ENCODE results near the gene CITED4. TPM values are rescaled to one million over a fixed set of nuclear protein-coding genes. Genes with fewer than 3 reads are reported as not detected.

The CITED4 gene
- total and polyA plus RNA-seq, 9 of the 15 experiments (the other 6 are each of a cell fraction or from before 2014, with no cell fraction given): 0.11 to 1.2 (median 0.17) TPM; not detected in 2

DNA sequence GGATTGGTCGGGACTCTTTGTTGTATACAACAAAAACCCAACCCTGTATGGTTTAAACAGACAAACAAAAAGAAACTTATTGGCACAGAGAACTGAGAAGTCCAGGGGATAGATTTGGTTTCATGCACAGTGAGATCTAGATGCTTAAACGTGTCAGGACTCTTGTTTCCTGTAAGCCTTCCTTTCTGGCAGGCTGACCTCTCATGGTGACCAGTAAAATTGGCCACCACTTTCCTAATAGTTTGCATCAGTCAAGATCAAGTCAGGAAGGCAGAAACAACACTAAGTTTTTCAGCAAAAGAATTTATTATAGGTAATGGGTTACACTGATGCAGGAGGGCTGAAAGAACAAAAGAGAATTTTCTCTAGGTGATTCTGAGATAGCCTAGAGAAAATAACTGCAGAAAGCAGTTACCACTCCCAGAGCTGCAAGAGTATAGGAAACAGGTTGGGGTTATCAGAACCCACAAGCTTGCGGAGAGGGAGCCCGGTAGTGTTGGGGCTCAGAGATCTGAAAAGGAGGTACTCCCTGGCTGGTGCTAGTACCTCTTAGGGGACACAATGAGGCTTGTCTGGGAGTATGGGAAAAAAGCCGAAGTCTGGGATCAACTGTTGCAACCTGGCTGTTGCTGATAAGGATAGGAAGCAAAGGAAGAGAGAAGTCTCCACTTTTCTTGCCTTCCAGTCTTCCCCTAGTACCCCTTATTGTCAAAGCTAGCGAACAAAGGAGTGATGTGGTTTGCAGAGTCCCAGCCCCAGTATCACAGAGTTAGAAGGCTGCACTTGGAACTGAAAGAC, 21.4 kb downstream of the CITED4 start (continued):
- TF ChIP-seq ZNF407 (IDR thresholded peaks at IDR 0.05; ENCODE audit: low read depth): no peak
- TF ChIP-seq, protein P1, sequence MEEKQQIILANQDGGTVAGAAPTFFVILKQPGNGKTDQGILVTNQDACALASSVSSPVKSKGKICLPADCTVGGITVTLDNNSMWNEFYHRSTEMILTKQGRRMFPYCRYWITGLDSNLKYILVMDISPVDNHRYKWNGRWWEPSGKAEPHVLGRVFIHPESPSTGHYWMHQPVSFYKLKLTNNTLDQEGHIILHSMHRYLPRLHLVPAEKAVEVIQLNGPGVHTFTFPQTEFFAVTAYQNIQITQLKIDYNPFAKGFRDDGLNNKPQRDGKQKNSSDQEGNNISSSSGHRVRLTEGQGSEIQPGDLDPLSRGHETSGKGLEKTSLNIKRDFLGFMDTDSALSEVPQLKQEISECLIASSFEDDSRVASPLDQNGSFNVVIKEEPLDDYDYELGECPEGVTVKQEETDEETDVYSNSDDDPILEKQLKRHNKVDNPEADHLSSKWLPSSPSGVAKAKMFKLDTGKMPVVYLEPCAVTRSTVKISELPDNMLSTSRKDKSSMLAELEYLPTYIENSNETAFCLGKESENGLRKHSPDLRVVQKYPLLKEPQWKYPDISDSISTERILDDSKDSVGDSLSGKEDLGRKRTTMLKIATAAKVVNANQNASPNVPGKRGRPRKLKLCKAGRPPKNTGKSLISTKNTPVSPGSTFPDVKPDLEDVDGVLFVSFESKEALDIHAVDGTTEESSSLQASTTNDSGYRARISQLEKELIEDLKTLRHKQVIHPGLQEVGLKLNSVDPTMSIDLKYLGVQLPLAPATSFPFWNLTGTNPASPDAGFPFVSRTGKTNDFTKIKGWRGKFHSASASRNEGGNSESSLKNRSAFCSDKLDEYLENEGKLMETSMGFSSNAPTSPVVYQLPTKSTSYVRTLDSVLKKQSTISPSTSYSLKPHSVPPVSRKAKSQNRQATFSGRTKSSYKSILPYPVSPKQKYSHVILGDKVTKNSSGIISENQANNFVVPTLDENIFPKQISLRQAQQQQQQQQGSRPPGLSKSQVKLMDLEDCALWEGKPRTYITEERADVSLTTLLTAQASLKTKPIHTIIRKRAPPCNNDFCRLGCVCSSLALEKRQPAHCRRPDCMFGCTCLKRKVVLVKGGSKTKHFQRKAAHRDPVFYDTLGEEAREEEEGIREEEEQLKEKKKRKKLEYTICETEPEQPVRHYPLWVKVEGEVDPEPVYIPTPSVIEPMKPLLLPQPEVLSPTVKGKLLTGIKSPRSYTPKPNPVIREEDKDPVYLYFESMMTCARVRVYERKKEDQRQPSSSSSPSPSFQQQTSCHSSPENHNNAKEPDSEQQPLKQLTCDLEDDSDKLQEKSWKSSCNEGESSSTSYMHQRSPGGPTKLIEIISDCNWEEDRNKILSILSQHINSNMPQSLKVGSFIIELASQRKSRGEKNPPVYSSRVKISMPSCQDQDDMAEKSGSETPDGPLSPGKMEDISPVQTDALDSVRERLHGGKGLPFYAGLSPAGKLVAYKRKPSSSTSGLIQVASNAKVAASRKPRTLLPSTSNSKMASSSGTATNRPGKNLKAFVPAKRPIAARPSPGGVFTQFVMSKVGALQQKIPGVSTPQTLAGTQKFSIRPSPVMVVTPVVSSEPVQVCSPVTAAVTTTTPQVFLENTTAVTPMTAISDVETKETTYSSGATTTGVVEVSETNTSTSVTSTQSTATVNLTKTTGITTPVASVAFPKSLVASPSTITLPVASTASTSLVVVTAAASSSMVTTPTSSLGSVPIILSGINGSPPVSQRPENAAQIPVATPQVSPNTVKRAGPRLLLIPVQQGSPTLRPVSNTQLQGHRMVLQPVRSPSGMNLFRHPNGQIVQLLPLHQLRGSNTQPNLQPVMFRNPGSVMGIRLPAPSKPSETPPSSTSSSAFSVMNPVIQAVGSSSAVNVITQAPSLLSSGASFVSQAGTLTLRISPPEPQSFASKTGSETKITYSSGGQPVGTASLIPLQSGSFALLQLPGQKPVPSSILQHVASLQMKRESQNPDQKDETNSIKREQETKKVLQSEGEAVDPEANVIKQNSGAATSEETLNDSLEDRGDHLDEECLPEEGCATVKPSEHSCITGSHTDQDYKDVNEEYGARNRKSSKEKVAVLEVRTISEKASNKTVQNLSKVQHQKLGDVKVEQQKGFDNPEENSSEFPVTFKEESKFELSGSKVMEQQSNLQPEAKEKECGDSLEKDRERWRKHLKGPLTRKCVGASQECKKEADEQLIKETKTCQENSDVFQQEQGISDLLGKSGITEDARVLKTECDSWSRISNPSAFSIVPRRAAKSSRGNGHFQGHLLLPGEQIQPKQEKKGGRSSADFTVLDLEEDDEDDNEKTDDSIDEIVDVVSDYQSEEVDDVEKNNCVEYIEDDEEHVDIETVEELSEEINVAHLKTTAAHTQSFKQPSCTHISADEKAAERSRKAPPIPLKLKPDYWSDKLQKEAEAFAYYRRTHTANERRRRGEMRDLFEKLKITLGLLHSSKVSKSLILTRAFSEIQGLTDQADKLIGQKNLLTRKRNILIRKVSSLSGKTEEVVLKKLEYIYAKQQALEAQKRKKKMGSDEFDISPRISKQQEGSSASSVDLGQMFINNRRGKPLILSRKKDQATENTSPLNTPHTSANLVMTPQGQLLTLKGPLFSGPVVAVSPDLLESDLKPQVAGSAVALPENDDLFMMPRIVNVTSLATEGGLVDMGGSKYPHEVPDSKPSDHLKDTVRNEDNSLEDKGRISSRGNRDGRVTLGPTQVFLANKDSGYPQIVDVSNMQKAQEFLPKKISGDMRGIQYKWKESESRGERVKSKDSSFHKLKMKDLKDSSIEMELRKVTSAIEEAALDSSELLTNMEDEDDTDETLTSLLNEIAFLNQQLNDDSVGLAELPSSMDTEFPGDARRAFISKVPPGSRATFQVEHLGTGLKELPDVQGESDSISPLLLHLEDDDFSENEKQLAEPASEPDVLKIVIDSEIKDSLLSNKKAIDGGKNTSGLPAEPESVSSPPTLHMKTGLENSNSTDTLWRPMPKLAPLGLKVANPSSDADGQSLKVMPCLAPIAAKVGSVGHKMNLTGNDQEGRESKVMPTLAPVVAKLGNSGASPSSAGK (IDR thresholded peaks at IDR 0.05): no peak
- TF ChIP-seq FOXP1 (CRISPR knock-in tag; IDR thresholded peaks at IDR 0.05): no peak
- TF ChIP-seq ZNF282 (CRISPR knock-in tag; IDR thresholded peaks at IDR 0.05): no peak
- TF ChIP-seq MLLT1 (IDR thresholded peaks at IDR 0.05): no peak; a peak in 1 of 4 replicates

Measured in K562 (cell line).